Activated CD8-positive, alpha-beta T cell treated with anti-CD3 and anti-CD28 coated beads for 36 hours (primary cell): ENCODE results near the gene LPAR2. TPM values are rescaled to one million over a fixed set of nuclear protein-coding genes. Genes with fewer than 3 reads are reported as not detected.
A peak's percentile ranks its signal among the peaks of the same experiment; 100 is the strongest.
"Not testable (repeated sequence)": the region's sequence is repeated elsewhere in the genome, so short reads cannot be mapped to it uniquely, and the experiment has no call there.

ENCODE experiments used
- ATAC-seq: fragments of 200-7000 bp; cut with Tn5 transposase; one replicate; pipeline ENCODE4 v1.10.0; 2021; ENCODE audit warnings: mild to moderate bottlenecking, moderate library complexity
- CTCF ChIA-PET: fragments of 350-600 bp; sonication (Branson Sonifier 250); formaldehyde crosslinking; loops from one replicate; lab custom pipeline; 2021; ENCODE audit warnings: antibody characterized with exemption; lab: Charles Lee
- POLR2A ChIA-PET: fragments of 350-600 bp; sonication (Branson Sonifier 250); formaldehyde crosslinking; loops from one replicate; lab custom pipeline; 2021; ENCODE audit warnings: antibody characterized with exemption; lab: Charles Lee
- DNase-seq: peaks from one replicate; pipeline ENCODE4 v3.0.0-alpha.2; 2020
- H3K27ac Mint-ChIP-seq: one replicate; pipeline ENCODE4 v1.8.0; 2021; ENCODE audit warnings: mild to moderate bottlenecking, mixed read lengths
- H3K27me3 Mint-ChIP-seq: one replicate; pipeline ENCODE4 v1.8.0; 2021; ENCODE audit warnings: mixed read lengths
- H3K36me3 Mint-ChIP-seq: one replicate; pipeline ENCODE4 v1.8.0; 2021; ENCODE audit warnings: low read depth, mixed read lengths
- H3K4me1 Mint-ChIP-seq: one replicate; pipeline ENCODE4 v1.8.0; 2021; ENCODE audit warnings: low read depth, mixed read lengths
- H3K4me3 Mint-ChIP-seq: one replicate; pipeline ENCODE4 v1.8.0; 2021; ENCODE audit warnings: mild to moderate bottlenecking, moderate library complexity, mixed read lengths
- H3K9me3 Mint-ChIP-seq: one replicate; pipeline ENCODE4 v1.8.0; 2021; ENCODE audit warnings: mixed read lengths
- CTCF ChIP-seq: fragments of 200-600 bp; IDR thresholded peaks from one replicate; pipeline ENCODE4 v1.8.0; 2022; ENCODE audit warnings: antibody characterized with exemption, mild to moderate bottlenecking
- intact Hi-C: fragments of 100-400 bp; cut with micrococcal nuclease; formaldehyde crosslinking; loops from one replicate; pipeline ENCODE4 v1.10.0; 2022
- total RNA-seq, 2 experiments: library from RNA; stranded (reverse); gene quantifications; one replicate each; pipeline ENCODE4 v1.2.3, GENCODE V29; 2021

The LPAR2 gene
- total RNA-seq, 2 experiments from 2014 or later: 26.6 to 28.2 TPM

DNA sequence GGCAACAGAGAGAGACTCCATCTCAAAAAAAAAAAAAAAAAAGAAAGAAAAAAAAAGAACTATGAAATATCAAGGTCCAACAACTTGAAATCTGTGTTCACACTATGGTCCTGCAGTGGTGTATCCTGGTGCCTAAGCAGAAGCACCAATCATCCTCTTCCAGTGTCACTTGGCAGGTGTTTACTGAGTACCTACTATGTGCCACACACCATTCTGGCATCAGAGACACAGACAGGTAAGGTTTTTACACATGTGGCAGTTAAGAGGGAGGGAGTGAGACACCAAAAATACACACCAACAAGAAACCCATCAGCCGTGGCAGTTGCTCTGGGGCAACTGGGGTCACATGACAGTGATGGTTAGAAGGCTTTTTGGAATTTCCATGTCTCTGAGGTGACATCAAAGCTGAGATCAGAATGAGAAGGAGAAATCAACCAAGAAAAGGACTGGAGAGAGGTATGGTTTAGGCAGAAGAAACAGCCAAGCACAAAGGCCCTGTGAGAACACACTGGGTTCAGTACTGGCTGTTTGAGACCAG, 27.2 kb downstream of the LPAR2 start:
- ChIA-PET CTCF (interaction anchor here (1.4 kb wide), 1 partner anchor 47 kb away, joined by 3 read pairs; no protein-coding TSS in a partner anchor), POLR2A (interaction anchor here (0.8 to 1.8 kb wide), 5 partner anchors 8 to 69 kb away, joined by 3 to 5 read pairs (median 3); partner anchors contain the start of gene LPAR2)
- Mint-ChIP-seq H3K4me3 (no peak overlapping the region), H3K9me3 (no peaks in the 10 kb centered on the region), H3K27me3 (no peaks in the 10 kb centered on the region), H3K4me1 (peaks cover 61% of the 10 kb centered on the region), H3K36me3 (peaks cover 24% of the 10 kb centered on the region), H3K27ac (peak overlapping the region; percentile 79)
- ATAC-seq (no peak), DNase-seq (peak; percentile 16)
- no peak for TF ChIP-seq CTCF
- intact Hi-C loops: no loop called here

- CTCF ChIA-PET, H3K9me3 Mint-ChIP-seq, H3K27me3 Mint-ChIP-seq: not testable (repeated sequence)
- Mint-ChIP-seq H3K4me1 (peaks cover 74% of the 10 kb centered on the region), H3K27ac (peak overlapping the region; percentile 100), H3K36me3 (peaks cover 30% of the 10 kb centered on the region), H3K4me3 (peak overlapping the region; percentile 74)
- intact Hi-C loops: loop anchor here (5.0 kb wide), 1 partner anchor 43 kb away; the partner anchor contains the start of gene GMIP
- ATAC-seq: peak; percentile 60
- DNase-seq: peak; percentile 79
- POLR2A ChIA-PET: interaction anchor here (0.6 to 1.9 kb wide), 6 partner anchors 9 to 70 kb away, joined by 3 to 7 read pairs (median 5); partner anchors contain the start of genes LPAR2, PBX4 and ZNF101
These were observed 29.1 kb downstream of the LPAR2 start for GRCh38 chr19:19598728-19599451.

DNA sequence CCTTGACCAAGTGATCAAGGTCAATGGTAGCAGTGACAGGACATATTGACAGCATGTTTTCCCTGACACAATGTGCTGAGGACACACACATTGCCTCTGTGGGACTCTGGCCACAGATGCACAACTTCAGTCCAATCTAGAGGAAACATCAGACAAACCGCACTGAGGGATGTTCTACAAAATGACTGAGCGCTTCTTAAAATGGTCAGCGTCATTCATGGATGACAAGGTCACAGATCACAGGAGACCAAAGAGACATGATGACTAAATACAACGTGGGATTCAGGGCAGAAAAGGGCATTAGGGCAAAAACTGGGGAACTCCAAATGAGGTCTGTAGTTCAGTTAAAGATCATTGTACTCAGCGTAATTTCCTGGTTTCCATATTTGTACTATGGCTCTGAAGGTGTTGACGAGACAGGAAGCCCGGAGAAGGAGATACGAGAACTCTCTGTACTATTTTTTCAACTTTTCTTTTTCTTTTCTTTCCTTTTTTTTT, 30.2 kb downstream of the LPAR2 start:
- peak overlapping the region; percentile 100 for H3K27ac Mint-ChIP-seq

GRCh38 chr19:19595171-19595701, 32.8 kb downstream of the LPAR2 start:
- Mint-ChIP-seq H3K4me1 (peaks cover 64% of the 10 kb centered on the region), H3K27me3 (no peaks in the 10 kb centered on the region), H3K9me3 (no peaks in the 10 kb centered on the region), H3K4me3 (no peak overlapping the region), H3K27ac (peak overlapping the region; percentile 56), H3K36me3 (peaks cover 26% of the 10 kb centered on the region)
- TF ChIP-seq CTCF: no peak
- intact Hi-C loops: loop anchor here (5.0 kb wide), 1 partner anchor 47 kb away; the partner anchor contains the start of gene GMIP
- ChIA-PET CTCF (no interaction called here), POLR2A (interaction anchor here (1.2 kb wide), 1 partner anchor 84 kb away, joined by 3 read pairs; no protein-coding TSS in a partner anchor)
- ATAC-seq (no peak), DNase-seq (peak; percentile 6)

More for the DNA sequence above, 30.2 kb downstream of the LPAR2 start:
- no peaks in the 10 kb centered on the region for H3K9me3 Mint-ChIP-seq
- TF ChIP-seq CTCF: no peak
- peak overlapping the region; percentile 74 for H3K4me3 Mint-ChIP-seq
- POLR2A ChIA-PET: interaction anchor here (0.6 to 1.9 kb wide), 8 partner anchors 8 to 303 kb away, joined by 3 to 7 read pairs (median 4); partner anchors contain the start of genes LPAR2, PBX4, ZNF101 and ZNF93
- H3K36me3 Mint-ChIP-seq: peaks cover 30% of the 10 kb centered on the region
- ATAC-seq (peak; percentile 69), DNase-seq (peak; percentile 81)
- peaks cover 70% of the 10 kb centered on the region for H3K4me1 Mint-ChIP-seq
- H3K27me3 Mint-ChIP-seq: no peaks in the 10 kb centered on the region
- intact Hi-C loops: loop anchor here (5.0 kb wide), 1 partner anchor 44 kb away; the partner anchor contains the start of gene GMIP
- CTCF ChIA-PET: interaction anchor here (0.6 kb wide), 1 partner anchor 44 kb away, joined by 3 read pairs; no protein-coding TSS in a partner anchor

GRCh38 chr19:19594381-19594780, 33.6 kb downstream of the LPAR2 start:
- no peak for TF ChIP-seq CTCF
- intact Hi-C loops: no loop called here
- no peaks in the 10 kb centered on the region for H3K27me3 Mint-ChIP-seq
- H3K36me3 Mint-ChIP-seq: peaks cover 26% of the 10 kb centered on the region
- no peak overlapping the region for H3K4me3 Mint-ChIP-seq
- no peaks in the 10 kb centered on the region for H3K9me3 Mint-ChIP-seq
- ATAC-seq (no peak), DNase-seq (peak; percentile 48)
- ChIA-PET POLR2A (interaction anchor here (1.2 kb wide), 1 partner anchor 85 kb away, joined by 3 read pairs; no protein-coding TSS in a partner anchor), CTCF (interaction anchor here (1.4 kb wide), 1 partner anchor 62 kb away, joined by 4 read pairs; no protein-coding TSS in a partner anchor)
- peak overlapping the region; percentile 85 for H3K27ac Mint-ChIP-seq
- H3K4me1 Mint-ChIP-seq: peaks cover 70% of the 10 kb centered on the region
